ENCODE data around the gene KDM5C. TPM values are rescaled to one million over a fixed set of nuclear protein-coding genes. Genes with fewer than 3 reads are reported as not detected.

KDM5C gene
- polyA plus RNA-seq, 1 donor from 2014 or later = 67.8 TPM

DNA sequence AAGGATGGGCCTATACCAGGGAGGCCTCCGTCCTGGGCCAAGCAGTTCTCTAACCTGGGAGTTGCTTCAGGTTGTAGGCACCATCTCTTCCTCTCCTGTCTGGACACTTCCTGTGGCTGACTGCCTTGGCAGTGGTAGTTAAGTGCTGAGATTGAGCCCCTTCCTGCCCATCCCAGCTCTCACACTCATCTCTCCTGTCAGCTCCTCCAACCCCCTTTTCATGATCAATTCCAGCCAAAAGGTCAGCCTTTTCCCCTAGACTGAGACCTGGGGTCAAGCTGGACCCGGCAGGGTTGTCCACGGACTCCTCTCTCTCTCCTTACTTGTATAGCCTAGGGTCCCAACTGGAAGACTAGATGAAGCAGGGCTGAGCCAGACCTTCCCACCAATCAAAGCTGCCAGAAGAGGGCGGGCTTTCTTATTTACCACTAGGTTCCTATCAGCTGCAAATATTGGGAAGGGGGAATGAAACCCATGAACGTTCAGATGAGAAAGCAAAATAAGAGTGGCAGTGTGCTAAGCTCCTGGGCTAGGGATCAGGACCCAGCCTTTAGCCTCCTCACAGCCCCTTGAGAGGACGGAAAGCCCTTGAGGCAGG, 34.5 kb downstream of the KDM5C start:
- H3K9ac ChIP-seq (ENCODE audit: low read length) = no peak overlapping the region
- no peaks in the 10 kb centered on the region for H3K79me2 ChIP-seq (replicated peaks; ENCODE audit: insufficient read depth, low read length)

GRCh38 chrX:53188763-53189162, 36.2 kb downstream of the KDM5C start:
- no peak overlapping the region for H3K9ac ChIP-seq (ENCODE audit: low read length)
- no peak overlapping the region for H3K27ac ChIP-seq (ENCODE audit: low read length)
- H3K36me3 ChIP-seq (ENCODE audit: insufficient read depth, low read length) = no peaks in the 10 kb centered on the region
- H4K20me1 ChIP-seq (ENCODE audit: insufficient read depth) = no peaks in the 10 kb centered on the region
- H3K79me2 ChIP-seq (replicated peaks; ENCODE audit: insufficient read depth, low read length) = no peaks in the 10 kb centered on the region
- H3K4me3 ChIP-seq (ENCODE audit: low read length) = no peak overlapping the region
- H3K9me2 ChIP-seq (ENCODE audit: insufficient read depth, low read length) = no peaks in the 10 kb centered on the region
- H3K27me3 ChIP-seq (ENCODE audit: insufficient read depth, low read depth, low read length) = no peaks in the 10 kb centered on the region
- no peak overlapping the region for H3K4me2 ChIP-seq (ENCODE audit: low read length)
- no peak overlapping the region for H2AFZ ChIP-seq (ENCODE audit: low read depth, low read length)
- no peaks in the 10 kb centered on the region for H3F3A ChIP-seq (ENCODE audit: insufficient read depth, low read length, poor library complexity, severe bottlenecking)
- H3K9me3 ChIP-seq (ENCODE audit: low read length) = no peaks in the 10 kb centered on the region
- TF ChIP-seq EZH2 (IDR thresholded peaks at IDR 0.05; ENCODE audit: borderline replicate concordance, insufficient read depth, low read length, poor library complexity, severe bottlenecking) (no peak), POLR2AphosphoS5 (IDR thresholded peaks at IDR 0.05) (no peak), MXI1 (conservative IDR thresholded peaks at IDR 0.05; ENCODE audit: poor library complexity, severe bottlenecking) (no peak), RAD21 (conservative IDR thresholded peaks at IDR 0.05) (no peak)
- TF ChIP-seq, protein P1, sequence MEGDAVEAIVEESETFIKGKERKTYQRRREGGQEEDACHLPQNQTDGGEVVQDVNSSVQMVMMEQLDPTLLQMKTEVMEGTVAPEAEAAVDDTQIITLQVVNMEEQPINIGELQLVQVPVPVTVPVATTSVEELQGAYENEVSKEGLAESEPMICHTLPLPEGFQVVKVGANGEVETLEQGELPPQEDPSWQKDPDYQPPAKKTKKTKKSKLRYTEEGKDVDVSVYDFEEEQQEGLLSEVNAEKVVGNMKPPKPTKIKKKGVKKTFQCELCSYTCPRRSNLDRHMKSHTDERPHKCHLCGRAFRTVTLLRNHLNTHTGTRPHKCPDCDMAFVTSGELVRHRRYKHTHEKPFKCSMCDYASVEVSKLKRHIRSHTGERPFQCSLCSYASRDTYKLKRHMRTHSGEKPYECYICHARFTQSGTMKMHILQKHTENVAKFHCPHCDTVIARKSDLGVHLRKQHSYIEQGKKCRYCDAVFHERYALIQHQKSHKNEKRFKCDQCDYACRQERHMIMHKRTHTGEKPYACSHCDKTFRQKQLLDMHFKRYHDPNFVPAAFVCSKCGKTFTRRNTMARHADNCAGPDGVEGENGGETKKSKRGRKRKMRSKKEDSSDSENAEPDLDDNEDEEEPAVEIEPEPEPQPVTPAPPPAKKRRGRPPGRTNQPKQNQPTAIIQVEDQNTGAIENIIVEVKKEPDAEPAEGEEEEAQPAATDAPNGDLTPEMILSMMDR (IDR thresholded peaks at IDR 0.05; ENCODE audit: poor library complexity, severe bottlenecking) = no peak

More for the DNA sequence above, 34.5 kb downstream of the KDM5C start:
- Histone ChIP-seq H4K20me1 (ENCODE audit: insufficient read depth) (no peaks in the 10 kb centered on the region), H3K9me3 (ENCODE audit: low read length) (no peaks in the 10 kb centered on the region), H3K4me2 (ENCODE audit: low read length) (no peak overlapping the region), H3K36me3 (ENCODE audit: insufficient read depth, low read length) (no peaks in the 10 kb centered on the region), H3K4me3 (ENCODE audit: low read length) (no peak overlapping the region), H3F3A (ENCODE audit: insufficient read depth, low read length, poor library complexity, severe bottlenecking) (no peaks in the 10 kb centered on the region), H2AFZ (ENCODE audit: low read depth, low read length) (no peak overlapping the region), H3K27me3 (ENCODE audit: insufficient read depth, low read depth, low read length) (no peaks in the 10 kb centered on the region), H3K27ac (ENCODE audit: low read length) (no peak overlapping the region), H3K9me2 (ENCODE audit: insufficient read depth, low read length) (no peaks in the 10 kb centered on the region)
- no peak for TF ChIP-seq EZH2 (IDR thresholded peaks at IDR 0.05; ENCODE audit: borderline replicate concordance, insufficient read depth, low read length, poor library complexity, severe bottlenecking)
- no peak for TF ChIP-seq EP300 (conservative IDR thresholded peaks at IDR 0.05; ENCODE audit: poor library complexity, severe bottlenecking)
- TF ChIP-seq POLR2AphosphoS5 (IDR thresholded peaks at IDR 0.05) = no peak
- TF ChIP-seq MXI1 (conservative IDR thresholded peaks at IDR 0.05; ENCODE audit: poor library complexity, severe bottlenecking) = no peak
- no peak for TF ChIP-seq RAD21 (conservative IDR thresholded peaks at IDR 0.05)
- TF ChIP-seq, protein P1 (IDR thresholded peaks at IDR 0.05; ENCODE audit: poor library complexity, severe bottlenecking) = no peak
- TF ChIP-seq, protein P2, sequence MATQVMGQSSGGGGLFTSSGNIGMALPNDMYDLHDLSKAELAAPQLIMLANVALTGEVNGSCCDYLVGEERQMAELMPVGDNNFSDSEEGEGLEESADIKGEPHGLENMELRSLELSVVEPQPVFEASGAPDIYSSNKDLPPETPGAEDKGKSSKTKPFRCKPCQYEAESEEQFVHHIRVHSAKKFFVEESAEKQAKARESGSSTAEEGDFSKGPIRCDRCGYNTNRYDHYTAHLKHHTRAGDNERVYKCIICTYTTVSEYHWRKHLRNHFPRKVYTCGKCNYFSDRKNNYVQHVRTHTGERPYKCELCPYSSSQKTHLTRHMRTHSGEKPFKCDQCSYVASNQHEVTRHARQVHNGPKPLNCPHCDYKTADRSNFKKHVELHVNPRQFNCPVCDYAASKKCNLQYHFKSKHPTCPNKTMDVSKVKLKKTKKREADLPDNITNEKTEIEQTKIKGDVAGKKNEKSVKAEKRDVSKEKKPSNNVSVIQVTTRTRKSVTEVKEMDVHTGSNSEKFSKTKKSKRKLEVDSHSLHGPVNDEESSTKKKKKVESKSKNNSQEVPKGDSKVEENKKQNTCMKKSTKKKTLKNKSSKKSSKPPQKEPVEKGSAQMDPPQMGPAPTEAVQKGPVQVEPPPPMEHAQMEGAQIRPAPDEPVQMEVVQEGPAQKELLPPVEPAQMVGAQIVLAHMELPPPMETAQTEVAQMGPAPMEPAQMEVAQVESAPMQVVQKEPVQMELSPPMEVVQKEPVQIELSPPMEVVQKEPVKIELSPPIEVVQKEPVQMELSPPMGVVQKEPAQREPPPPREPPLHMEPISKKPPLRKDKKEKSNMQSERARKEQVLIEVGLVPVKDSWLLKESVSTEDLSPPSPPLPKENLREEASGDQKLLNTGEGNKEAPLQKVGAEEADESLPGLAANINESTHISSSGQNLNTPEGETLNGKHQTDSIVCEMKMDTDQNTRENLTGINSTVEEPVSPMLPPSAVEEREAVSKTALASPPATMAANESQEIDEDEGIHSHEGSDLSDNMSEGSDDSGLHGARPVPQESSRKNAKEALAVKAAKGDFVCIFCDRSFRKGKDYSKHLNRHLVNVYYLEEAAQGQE (IDR thresholded peaks at IDR 0.05; ENCODE audit: borderline replicate concordance) = no peak
- TF ChIP-seq TAF1 (IDR thresholded peaks at IDR 0.05; ENCODE audit: low read depth) = no peak
- no peak for TF ChIP-seq SMC3 (conservative IDR thresholded peaks at IDR 0.05; ENCODE audit: poor library complexity)

All from neural cell (in vitro differentiated cells).